GM12872 (cell line): ENCODE data around the gene NAA10.

Source experiments
- TF ChIP-seq, protein P1 (sequence below): IDR thresholded peaks from 3 replicates; pipeline ENCODE4 v1.5.1; 2011; ENCODE audit warnings: low read depth, mild to moderate bottlenecking, low read length, moderate library complexity; ENCODE audit not compliant: insufficient read depth

NAA10 gene

DNA sequence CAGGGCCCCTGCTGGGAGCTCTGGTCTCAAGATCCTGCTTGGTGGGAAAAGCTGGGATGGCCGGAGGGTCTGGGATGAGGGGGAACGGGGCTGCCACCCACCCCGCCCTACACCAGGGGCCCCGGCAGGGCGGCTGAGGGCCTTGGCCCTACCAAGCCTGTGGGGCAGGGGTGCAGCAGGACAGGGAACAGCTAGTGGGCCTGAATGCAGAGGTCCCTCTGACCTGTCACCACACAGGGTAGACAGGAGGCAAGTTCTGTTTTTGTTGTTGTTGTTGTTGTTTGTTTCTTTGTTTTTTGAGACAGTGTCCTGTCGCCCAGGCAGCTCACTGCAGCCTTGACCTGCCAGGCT lies 9.9 kb upstream of the NAA10 start:
- TF ChIP-seq, protein P1, sequence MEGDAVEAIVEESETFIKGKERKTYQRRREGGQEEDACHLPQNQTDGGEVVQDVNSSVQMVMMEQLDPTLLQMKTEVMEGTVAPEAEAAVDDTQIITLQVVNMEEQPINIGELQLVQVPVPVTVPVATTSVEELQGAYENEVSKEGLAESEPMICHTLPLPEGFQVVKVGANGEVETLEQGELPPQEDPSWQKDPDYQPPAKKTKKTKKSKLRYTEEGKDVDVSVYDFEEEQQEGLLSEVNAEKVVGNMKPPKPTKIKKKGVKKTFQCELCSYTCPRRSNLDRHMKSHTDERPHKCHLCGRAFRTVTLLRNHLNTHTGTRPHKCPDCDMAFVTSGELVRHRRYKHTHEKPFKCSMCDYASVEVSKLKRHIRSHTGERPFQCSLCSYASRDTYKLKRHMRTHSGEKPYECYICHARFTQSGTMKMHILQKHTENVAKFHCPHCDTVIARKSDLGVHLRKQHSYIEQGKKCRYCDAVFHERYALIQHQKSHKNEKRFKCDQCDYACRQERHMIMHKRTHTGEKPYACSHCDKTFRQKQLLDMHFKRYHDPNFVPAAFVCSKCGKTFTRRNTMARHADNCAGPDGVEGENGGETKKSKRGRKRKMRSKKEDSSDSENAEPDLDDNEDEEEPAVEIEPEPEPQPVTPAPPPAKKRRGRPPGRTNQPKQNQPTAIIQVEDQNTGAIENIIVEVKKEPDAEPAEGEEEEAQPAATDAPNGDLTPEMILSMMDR = no peak

DNA sequence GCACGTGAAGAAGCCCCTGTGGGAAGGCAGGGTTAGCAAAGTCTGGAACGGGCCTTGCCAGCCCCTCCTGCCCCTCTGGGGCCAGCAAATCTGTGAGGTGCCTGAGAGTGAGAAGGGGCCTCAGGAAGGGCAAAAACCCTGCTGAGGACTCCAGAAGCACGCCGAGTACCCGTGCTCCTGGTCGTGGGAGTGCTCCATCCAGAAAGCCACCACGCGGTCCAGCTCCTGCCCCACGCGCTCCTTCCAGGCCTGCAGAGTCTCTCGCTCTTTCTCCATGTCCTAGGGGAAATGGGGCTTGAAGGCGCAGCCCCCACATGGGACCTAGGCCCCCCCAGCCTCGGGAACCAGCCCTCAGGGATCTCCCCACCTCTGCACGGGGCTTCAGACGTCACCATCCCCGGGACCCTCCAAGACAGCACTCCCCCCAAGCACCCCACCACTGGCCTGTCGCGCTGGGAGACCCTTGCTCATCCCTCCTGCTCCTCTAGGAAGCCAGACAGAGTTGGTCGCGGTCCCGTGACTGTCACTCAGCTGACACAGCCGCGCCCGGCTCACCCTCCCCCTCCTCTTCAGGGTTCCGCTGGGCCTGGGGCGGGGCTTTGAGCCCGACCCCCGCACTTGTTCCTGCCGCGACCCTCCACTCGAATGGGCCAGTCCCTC lies 9.4 kb upstream of the NAA10 start, which contains the start of gene RENBP:
Gene RENBP (minus strand): TSS at position 504 of the 660 bp plus-strand sequence. CDS start 33 bp downstream, at position 471.
- TF ChIP-seq, protein P1 = no peak

DNA sequence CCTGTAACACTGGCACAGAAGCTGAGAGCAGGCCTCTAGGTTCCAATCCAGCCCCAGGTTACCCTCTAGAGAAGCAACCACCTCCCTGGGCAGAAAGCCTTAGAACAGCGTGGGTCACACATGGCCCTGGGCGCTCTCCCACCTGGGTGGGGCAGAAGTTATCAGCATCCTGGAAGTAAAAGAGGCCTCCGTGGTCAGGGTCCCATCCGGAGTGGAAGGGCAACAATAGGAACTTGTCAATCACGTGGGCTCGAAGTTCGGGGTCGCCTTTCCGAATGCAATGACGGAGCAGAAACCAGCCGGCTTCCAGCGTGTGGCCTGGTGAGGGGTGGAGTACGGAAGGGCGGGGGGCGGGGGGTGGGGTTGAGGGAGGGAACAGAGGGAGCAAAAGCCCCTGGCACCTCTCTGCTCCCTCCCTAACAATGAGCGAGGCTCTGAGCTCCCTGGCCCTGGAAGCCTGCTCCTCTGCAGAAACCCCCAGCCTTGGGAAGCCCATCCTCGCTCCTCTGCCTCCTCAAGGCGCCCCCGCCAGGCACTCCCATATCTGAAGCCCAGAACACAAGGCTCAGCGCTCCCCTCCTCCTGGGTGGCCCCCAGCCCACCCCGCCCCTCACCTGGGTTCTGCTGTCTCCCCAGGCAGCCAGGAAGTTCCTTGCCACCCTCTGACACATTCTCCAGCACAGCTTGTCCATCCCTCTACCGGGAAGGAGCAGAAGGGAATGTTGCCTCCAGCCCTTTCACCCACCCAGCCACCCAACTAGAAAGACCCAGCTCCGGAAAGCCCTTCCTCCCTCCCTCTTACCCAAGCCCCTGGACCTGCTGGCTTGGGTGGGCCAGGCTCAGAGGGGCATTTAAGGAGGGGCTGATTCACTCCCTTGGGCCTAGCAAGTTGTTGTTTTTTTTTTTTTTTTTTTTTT lies 6.8 kb upstream of the NAA10 start:
- TF ChIP-seq, protein P1 = no peak

DNA sequence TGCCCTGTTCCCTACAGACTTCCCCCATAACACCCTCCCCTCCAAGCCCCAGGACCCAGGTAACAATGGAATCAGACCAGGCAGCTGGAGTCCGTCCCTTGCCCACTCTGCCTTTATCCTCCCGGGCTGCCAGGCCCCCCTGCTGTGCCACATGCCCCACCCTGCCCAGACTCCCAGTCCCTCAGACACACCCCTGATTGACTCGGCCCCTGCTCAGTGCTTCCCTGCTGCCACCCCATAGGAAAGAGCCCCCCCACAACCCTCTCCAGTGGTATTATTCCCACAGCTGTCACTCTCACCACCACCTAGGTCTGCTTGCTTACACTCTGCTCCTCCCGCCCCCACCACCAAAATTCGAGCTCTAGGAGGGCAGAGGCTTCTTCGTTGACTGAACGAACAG lies 4.7 kb upstream of the NAA10 start:
- TF ChIP-seq, protein P1 = no peak

DNA sequence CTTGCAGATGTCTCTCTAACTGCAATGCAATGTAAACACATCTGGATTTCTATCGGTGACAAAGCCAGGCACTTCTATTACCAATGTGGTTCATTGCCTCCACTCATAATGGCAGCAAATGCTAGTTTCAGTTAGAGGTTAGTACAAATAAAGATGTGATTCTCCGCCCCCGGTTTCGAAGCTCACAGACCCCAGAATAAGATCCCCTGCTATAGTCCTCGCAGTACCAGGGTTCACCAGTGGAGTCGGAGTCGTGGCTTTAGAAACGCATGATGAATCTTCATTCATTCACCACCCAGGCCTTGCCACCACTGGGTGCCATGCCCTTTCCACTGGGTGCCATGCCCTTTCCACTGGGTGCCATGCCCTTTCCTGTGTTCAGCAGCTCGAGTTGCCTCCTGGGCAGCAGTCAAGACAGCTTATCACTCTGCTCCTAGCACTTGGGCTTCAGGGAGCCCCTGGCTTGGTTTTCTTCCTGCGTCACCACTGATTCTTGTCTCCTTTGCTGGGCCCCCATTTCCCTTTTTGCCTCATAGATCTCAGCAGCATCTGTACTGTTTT lies 3.5 kb upstream of the NAA10 start:
- TF ChIP-seq, protein P1 = no peak

DNA sequence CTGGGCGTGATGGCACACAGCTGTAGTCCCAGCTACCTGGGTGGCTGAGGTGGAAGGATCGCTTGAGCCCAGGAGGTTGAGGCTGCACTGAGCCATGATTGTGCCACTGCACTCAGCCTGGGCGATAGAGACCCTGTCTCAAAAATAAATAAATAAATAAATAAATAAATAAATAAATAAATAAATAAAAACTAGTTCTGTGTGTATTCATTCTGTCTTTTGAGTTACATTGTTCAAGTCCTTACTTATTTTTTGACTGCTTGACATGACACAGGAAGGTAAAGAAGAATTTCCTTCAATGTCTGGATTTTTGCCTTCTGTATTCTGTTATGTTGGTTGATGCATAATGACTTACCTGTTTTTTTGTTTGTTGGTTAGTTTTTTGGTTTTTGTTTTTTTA lies 2.2 kb upstream of the NAA10 start:
- TF ChIP-seq, protein P1 = no peak

DNA sequence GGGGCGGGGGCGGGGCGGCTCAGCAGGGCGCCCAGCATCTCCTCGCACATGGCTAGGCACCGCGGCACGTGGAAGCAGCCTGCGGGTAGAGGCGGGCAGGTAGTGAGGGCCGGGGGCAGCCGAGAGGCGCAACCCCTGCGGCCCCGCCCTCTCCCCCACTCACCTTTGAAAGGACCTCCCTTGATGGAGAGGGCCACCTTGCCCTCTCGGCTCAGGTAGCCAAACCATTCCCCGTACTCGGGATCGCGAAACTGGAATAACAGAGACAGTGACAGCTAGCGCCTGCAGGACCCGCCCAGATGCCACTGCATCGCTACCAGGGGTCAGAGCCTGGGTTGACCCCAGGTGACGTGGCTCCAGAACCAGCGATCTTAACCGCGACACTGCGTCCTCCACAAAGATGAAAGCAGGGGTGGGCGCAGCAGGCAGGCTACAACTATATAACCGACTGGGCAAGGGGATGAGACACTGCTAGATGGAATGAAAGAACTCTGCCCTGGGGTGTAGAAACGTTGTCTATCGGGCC lies 552 bp upstream of the NAA10 start:
- TF ChIP-seq, protein P1 = no peak
